ENCODE data around the gene CROT.
"Not testable (repeated sequence)": the region's sequence is repeated elsewhere in the genome, so short reads cannot be mapped to it uniquely, and the experiment has no call there.

CROT gene

GRCh38 chr7:87345166-87345927 lies at the start of gene CROT:
Gene CROT (plus strand): TSS chr7:87345664. CDS start chr7:87349069, 3,405 bp downstream.
- DNase-seq (ENCODE audit: low spot score): peak; percentile 92

- no peak for DNase-seq (ENCODE audit: low spot score)
Observed at GRCh38 chr7:87300756-87301155, 44.7 kb upstream of the CROT start.

GRCh38 chr7:87310790-87311419 lies 34.6 kb upstream of the CROT start:
- no peak for DNase-seq (ENCODE audit: low spot score)

GRCh38 chr7:87312215-87312865 lies 33.1 kb upstream of the CROT start:
- peak; percentile 73 for DNase-seq (ENCODE audit: low spot score)

GRCh38 chr7:87316097-87316700 lies 29.3 kb upstream of the CROT start:
- DNase-seq (ENCODE audit: low spot score): no peak

- peak; percentile 60 for DNase-seq (ENCODE audit: low spot score)
Observed at GRCh38 chr7:87316846-87317552, 28.5 kb upstream of the CROT start.

GRCh38 chr7:87317691-87318245 lies 27.7 kb upstream of the CROT start:
- no peak for DNase-seq (ENCODE audit: low spot score)

GRCh38 chr7:87318741-87319140 lies 26.7 kb upstream of the CROT start:
- DNase-seq (ENCODE audit: low spot score): no peak

- not testable (repeated sequence) for DNase-seq (ENCODE audit: low spot score)
Observed at GRCh38 chr7:87319154-87319581, 26.3 kb upstream of the CROT start.

GRCh38 chr7:87322912-87323311 lies 22.6 kb upstream of the CROT start:
- DNase-seq (ENCODE audit: low spot score): no peak

- DNase-seq (ENCODE audit: low spot score): no peak
Observed at GRCh38 chr7:87325576-87326370, 19.7 kb upstream of the CROT start.

- DNase-seq (ENCODE audit: low spot score): no peak
Observed at GRCh38 chr7:87328281-87328680, 17.2 kb upstream of the CROT start.

GRCh38 chr7:87330316-87330715 lies 15.1 kb upstream of the CROT start:
- DNase-seq (ENCODE audit: low spot score): no peak

GRCh38 chr7:87330942-87331341 lies 14.5 kb upstream of the CROT start:
- no peak for DNase-seq (ENCODE audit: low spot score)

- no peak for DNase-seq (ENCODE audit: low spot score)
Observed at GRCh38 chr7:87331687-87332252, 13.7 kb upstream of the CROT start.

GRCh38 chr7:87332321-87332720 lies 13.1 kb upstream of the CROT start:
- no peak for DNase-seq (ENCODE audit: low spot score)

- DNase-seq (ENCODE audit: low spot score): no peak
Observed at GRCh38 chr7:87336136-87336535, 9.3 kb upstream of the CROT start.

- DNase-seq (ENCODE audit: low spot score): no peak
Observed at GRCh38 chr7:87337331-87337730, 8.1 kb upstream of the CROT start.

- no peak for DNase-seq (ENCODE audit: low spot score)
Observed at GRCh38 chr7:87339373-87339897, 6.0 kb upstream of the CROT start.

- no peak for DNase-seq (ENCODE audit: low spot score)
Observed at GRCh38 chr7:87341441-87341840, 4.0 kb upstream of the CROT start.

Data from AG08396 (cell line).